ENCODE data around the gene COX17.

COX17 gene

GRCh38 chr3:119669906-119670570 lies 7.2 kb downstream of the COX17 start:
- DNase-seq = no peak
- no peak overlapping the region for H3K9ac ChIP-seq (ENCODE audit: low read depth, low read length)
- H3K36me3 ChIP-seq (ENCODE audit: insufficient read depth, low read length) = peaks cover 68% of the 10 kb centered on the region
- no peaks in the 10 kb centered on the region for H3K27me3 ChIP-seq (ENCODE audit: insufficient read depth, low read length, poor library complexity)
- no peaks in the 10 kb centered on the region for H4K20me1 ChIP-seq (ENCODE audit: insufficient read depth, low read length)
- H3K4me3 ChIP-seq (ENCODE audit: low read depth in 1 of 2, low read length in 2 of 2) = no peak overlapping the region
- H3K4me2 ChIP-seq (ENCODE audit: insufficient read depth, low read length) = no peak overlapping the region
- no peak overlapping the region for H2AFZ ChIP-seq (ENCODE audit: low read depth, low read length)
- H3K9me3 ChIP-seq (ENCODE audit: insufficient read depth, low read length, severe bottlenecking) = no peaks in the 10 kb centered on the region
- H3K4me1 ChIP-seq (ENCODE audit: insufficient read depth, low read length) = peaks cover 2% of the 10 kb centered on the region; the same call in 1 of the 2 replicates
- H3K27ac ChIP-seq (ENCODE audit: low read length) = no peak overlapping the region
- ATAC-seq (ENCODE audit: insufficient read depth, low read depth) = no peak
- TF ChIP-seq EZH2 (IDR thresholded peaks at IDR 0.05; ENCODE audit: borderline replicate concordance, low read depth, low read length, severe bottlenecking) (no peak), CTCF (IDR thresholded peaks at IDR 0.05; ENCODE audit: borderline replicate concordance, extremely low read depth, low read length, poor library complexity, severe bottlenecking) (no peak)
- H3K79me2 ChIP-seq (ENCODE audit: insufficient read depth, low read length) = peaks cover 6% of the 10 kb centered on the region

DNA sequence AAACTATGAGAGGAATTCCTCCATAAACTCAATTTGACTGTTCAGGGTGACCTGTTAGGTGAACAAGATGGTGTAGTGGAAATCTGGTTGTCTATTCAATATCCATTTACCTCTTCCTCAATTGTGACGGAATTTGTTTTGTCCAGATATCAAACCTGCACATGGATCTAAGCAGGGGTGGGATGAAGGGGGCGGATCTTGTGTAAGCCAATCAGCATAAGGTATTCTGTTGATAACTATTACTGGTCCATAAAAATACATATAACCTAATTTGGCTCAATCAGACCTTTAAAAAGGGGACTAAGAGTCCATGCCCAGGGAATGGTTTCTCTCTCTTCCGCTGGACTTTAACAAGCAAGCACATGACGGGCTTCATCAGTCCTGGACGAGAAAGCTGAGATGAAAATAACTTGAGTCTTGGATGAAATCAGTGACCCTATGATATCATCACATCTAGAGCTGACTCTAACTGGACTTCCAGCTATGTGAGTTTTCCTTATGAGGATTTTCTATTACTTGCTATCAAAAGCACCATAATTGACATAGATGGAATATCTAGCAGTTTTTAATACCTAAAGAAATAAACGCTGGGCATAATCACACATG lies 11.1 kb downstream of the COX17 start:
- no peaks in the 10 kb centered on the region for H3K79me2 ChIP-seq (ENCODE audit: insufficient read depth, low read length)
- H3K36me3 ChIP-seq (ENCODE audit: insufficient read depth, low read length) = peaks cover 29% of the 10 kb centered on the region
- DNase-seq (no peak), ATAC-seq (ENCODE audit: insufficient read depth, low read depth) (no peak)
- TF ChIP-seq CTCF (IDR thresholded peaks at IDR 0.05; ENCODE audit: borderline replicate concordance, extremely low read depth, low read length, poor library complexity, severe bottlenecking) (no peak), EZH2 (IDR thresholded peaks at IDR 0.05; ENCODE audit: borderline replicate concordance, low read depth, low read length, severe bottlenecking) (no peak)
- no peak overlapping the region for H2AFZ ChIP-seq (ENCODE audit: low read depth, low read length)
- no peak overlapping the region for H3K4me2 ChIP-seq (ENCODE audit: insufficient read depth, low read length)
- H4K20me1 ChIP-seq (ENCODE audit: insufficient read depth, low read length) = no peaks in the 10 kb centered on the region
- H3K27ac ChIP-seq (ENCODE audit: low read length) = no peak overlapping the region
- no peak overlapping the region for H3K9ac ChIP-seq (ENCODE audit: low read depth, low read length)
- H3K4me1 ChIP-seq (ENCODE audit: insufficient read depth, low read length) = no peaks in the 10 kb centered on the region
- no peak overlapping the region for H3K4me3 ChIP-seq (ENCODE audit: low read depth in 1 of 2, low read length in 2 of 2)
- no peaks in the 10 kb centered on the region for H3K9me3 ChIP-seq (ENCODE audit: insufficient read depth, low read length, severe bottlenecking)
- H3K27me3 ChIP-seq (ENCODE audit: insufficient read depth, low read length, poor library complexity) = no peaks in the 10 kb centered on the region

DNA sequence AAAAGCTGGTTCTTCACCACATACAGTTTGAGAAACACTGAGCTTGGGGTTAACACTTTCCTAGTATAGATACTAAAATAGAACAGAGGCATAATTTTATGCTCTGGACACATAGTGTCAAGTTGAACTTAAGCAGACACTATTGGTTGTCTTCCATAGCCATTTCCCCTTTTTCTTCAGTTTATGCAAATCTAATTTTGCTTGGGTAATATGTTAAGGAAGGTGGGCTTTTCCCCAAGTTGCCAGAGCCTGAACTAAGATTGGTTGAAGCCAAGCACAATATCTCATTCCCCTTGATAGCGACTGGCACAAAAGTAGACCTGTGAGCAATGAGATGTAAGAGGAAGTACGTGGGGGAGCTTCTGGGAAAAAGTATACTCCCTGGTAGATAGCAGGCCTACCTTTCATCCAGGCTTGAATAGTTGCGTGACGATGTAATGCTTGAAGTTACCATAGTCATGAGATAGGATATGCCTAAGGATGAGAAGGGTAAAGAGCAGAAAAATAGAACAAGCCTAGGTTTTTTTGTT lies 12.3 kb downstream of the COX17 start:
- DNase-seq (no peak), ATAC-seq (ENCODE audit: insufficient read depth, low read depth) (no peak)
- TF ChIP-seq EZH2 (IDR thresholded peaks at IDR 0.05; ENCODE audit: borderline replicate concordance, low read depth, low read length, severe bottlenecking) = no peak
- Histone ChIP-seq H3K79me2 (ENCODE audit: insufficient read depth, low read length) (no peaks in the 10 kb centered on the region), H3K27ac (ENCODE audit: low read length) (no peak overlapping the region), H3K4me3 (ENCODE audit: low read depth in 1 of 2, low read length in 2 of 2) (no peak overlapping the region), H2AFZ (ENCODE audit: low read depth, low read length) (no peak overlapping the region), H3K27me3 (ENCODE audit: insufficient read depth, low read length, poor library complexity) (no peaks in the 10 kb centered on the region), H3K9ac (ENCODE audit: low read depth, low read length) (no peak overlapping the region), H3K36me3 (ENCODE audit: insufficient read depth, low read length) (peaks cover 17% of the 10 kb centered on the region; the same call in 1 of the 2 replicates), H4K20me1 (ENCODE audit: insufficient read depth, low read length) (no peaks in the 10 kb centered on the region), H3K9me3 (ENCODE audit: insufficient read depth, low read length, severe bottlenecking) (no peaks in the 10 kb centered on the region), H3K4me1 (ENCODE audit: insufficient read depth, low read length) (no peaks in the 10 kb centered on the region), H3K4me2 (ENCODE audit: insufficient read depth, low read length) (no peak overlapping the region)

DNA sequence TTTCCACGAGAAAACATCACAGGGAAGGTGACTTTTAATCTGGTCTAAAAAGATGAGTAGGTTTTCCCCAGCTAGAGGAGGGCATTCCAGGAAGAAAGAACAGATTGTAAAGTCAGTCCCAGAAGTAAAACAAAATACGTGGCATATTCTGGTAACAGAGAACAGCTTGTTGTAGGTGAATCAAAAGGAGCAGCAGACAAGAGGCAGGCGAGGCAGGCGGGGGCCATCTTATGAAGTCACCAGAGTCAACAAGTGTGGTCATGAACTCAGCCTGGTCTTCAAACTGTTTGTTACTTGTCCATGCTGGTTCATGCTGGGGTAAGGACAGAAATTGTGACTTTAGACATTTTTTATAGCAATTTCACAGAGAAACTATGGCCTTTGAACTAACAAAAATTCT lies 12.8 kb downstream of the COX17 start:
- Histone ChIP-seq H3K9me3 (ENCODE audit: insufficient read depth, low read length, severe bottlenecking) (no peaks in the 10 kb centered on the region), H3K9ac (ENCODE audit: low read depth, low read length) (no peak overlapping the region), H3K79me2 (ENCODE audit: insufficient read depth, low read length) (no peaks in the 10 kb centered on the region), H3K36me3 (ENCODE audit: insufficient read depth, low read length) (peaks cover 15% of the 10 kb centered on the region; the same call in 1 of the 2 replicates), H4K20me1 (ENCODE audit: insufficient read depth, low read length) (no peaks in the 10 kb centered on the region), H3K4me1 (ENCODE audit: insufficient read depth, low read length) (no peaks in the 10 kb centered on the region), H2AFZ (ENCODE audit: low read depth, low read length) (no peak overlapping the region), H3K4me3 (ENCODE audit: low read depth in 1 of 2, low read length in 2 of 2) (no peak overlapping the region), H3K27me3 (ENCODE audit: insufficient read depth, low read length, poor library complexity) (no peaks in the 10 kb centered on the region), H3K4me2 (ENCODE audit: insufficient read depth, low read length) (no peak overlapping the region), H3K27ac (ENCODE audit: low read length) (no peak overlapping the region)
- DNase-seq (no peak), ATAC-seq (ENCODE audit: insufficient read depth, low read depth) (no peak)
- no peak for TF ChIP-seq CTCF (IDR thresholded peaks at IDR 0.05; ENCODE audit: borderline replicate concordance, extremely low read depth, low read length, poor library complexity, severe bottlenecking)
- TF ChIP-seq EZH2 (IDR thresholded peaks at IDR 0.05; ENCODE audit: borderline replicate concordance, low read depth, low read length, severe bottlenecking) = no peak
